CD4-positive, alpha-beta T cell treated with Interleukin-1 beta for 1 hour (primary cell): ENCODE results near the gene HS6ST2.

ENCODE experiments used
- DNase-seq, 2 donors: peaks; one replicate each; pipeline ENCODE4 v3.0.0-alpha.2; 2020 to 2022

HS6ST2 gene

DNA sequence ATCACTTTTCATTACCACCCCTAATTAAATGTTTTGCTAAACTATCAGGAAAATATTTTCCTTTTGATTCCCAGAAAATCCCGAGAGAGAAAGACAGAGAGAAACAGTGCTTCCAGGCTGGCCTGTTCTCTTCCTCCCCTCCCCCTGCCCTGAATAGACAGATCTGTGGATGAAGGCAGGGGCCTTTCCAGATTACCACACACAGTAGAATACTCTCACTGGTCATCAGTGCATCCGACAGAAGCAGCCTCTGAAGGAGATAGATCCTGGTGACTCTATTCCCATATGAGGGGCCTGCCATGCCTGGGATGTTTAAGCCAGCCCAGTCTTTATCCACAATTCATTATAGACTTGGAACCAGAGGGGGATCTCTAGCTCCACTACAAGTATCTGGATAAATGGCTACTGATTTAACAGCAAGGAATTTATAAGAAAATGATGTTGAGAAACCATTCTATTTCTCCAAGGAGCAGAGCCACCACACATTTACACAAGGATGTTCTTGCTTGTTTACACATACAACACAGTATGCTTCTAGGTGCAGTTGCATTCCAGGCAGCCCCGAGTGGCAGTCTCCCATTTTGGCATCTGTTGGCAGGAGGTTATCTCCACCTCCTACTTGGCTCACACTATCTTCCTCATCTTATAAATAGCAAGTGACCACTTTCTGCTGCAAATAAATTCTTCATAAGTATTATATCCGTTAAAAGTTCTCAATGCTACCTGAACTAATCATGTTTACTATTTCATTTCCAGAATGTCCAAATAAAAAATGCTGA is 115.8 kb downstream of the HS6ST2 start:
- no peak for DNase-seq

DNA sequence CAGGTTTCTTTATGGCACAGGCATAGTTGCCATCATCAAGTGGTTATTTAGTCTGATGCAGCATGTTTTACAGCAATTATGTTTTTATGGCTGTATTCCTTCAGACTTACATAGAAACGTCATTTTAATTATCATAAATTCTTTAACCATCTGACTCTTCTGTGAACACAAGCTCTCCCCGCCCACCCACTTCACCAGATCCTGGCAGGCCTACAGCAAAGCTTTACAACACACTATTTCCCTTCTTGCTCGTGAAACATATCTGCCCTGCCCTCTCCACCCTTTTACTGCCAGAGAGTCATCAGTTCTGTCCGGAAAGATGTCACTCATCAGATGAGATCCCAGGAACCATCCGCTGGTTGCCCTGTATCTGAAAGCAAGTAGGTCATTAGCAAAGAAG is 120.5 kb downstream of the HS6ST2 start:
- no peak for DNase-seq

DNA sequence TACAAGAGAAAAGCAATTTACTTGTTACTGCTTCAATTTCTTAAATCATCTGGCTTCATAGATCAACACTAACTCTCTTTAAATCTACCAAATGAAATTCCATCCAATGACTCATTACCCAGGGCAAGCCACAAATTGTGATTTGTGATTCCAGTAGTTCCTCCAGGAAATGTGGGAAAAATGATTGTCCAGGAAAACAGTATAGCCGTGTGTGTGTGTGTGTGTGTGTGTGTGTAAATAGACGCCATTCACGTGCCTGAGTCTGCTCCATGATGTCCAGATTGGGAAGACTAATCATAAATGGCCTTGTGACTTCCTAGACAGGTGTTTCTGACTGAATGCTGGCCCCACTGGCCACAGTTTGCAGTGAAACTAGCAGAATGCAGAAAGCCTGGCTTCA is 121.3 kb downstream of the HS6ST2 start:
- no peak for DNase-seq

DNA sequence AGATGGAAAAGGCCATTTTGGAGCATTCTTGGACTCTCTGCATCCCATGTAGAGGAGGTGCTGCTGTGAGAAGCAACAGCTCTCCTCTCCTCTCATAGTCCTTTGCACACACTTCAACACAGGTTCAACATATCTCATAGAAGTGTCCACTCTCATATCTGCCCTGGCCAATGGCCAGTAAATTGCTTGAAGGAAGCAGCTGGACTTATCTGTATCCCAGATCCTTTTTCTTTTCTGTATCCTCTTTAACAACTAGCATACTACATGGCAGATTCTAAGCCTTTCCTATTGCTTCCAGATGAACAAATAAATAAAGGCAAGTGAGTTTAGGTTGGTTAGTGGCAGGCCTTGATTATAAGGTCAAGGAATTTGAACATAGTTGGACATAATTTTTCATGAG is 122.0 kb downstream of the HS6ST2 start:
- no peak for DNase-seq

DNA sequence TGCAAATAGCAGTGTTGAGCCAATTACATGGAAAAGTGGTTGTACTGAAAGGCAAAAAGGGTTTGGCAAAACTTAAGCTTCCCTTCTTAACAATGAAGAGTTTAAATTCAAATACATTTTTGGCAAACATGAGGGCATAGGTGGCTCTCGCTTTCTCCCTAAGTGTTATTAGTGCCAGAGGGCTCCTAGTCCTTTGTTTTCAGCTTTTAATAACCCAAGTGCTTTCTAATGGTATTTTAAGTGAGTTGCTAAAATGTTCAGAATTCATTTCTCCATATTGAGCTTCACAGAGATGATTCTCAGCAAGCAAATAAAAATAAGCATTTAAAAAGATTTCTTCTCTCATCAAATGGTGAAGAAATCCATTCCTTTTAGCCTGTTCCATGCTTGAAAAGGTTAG is 123.7 kb downstream of the HS6ST2 start:
- no peak for DNase-seq

DNA sequence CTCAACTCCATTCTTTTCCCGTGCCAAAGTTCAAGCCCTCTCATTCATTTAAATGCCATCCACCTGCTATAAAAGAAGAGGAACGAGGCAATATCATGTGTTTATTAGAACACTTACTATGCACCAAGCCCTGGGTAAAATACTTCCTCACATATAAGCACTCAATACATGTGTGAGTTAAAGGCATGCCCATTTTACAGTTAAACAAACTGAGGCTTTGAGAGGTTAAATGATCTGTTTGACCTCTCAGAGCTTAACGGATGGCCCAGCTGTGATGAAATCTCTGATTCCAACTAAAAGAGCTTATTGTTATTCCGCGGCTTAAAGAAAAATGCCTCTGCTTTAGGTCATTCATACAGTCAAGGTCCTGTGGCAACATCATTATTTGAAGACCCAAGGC is 124.3 kb downstream of the HS6ST2 start:
- DNase-seq, result no peak

DNA sequence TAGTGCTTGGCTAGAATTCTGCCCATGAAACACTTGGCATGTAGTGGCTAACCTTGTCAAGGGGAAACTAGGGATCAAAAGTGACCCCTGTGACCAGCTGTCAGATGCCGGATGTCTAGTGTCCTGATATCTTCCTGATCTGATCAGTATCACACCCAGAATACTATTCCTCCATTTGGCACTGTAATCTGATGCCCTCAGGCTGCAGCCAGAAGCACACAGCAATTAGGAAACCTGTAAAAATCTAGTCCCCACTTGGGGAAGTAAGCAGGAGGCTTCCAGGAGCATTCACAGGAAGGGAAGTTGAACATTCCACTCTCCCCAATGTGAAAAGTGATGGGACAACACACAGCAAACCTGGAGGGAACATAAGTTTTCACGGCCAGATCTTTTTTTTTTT is 125.1 kb downstream of the HS6ST2 start:
- no peak for DNase-seq

DNA sequence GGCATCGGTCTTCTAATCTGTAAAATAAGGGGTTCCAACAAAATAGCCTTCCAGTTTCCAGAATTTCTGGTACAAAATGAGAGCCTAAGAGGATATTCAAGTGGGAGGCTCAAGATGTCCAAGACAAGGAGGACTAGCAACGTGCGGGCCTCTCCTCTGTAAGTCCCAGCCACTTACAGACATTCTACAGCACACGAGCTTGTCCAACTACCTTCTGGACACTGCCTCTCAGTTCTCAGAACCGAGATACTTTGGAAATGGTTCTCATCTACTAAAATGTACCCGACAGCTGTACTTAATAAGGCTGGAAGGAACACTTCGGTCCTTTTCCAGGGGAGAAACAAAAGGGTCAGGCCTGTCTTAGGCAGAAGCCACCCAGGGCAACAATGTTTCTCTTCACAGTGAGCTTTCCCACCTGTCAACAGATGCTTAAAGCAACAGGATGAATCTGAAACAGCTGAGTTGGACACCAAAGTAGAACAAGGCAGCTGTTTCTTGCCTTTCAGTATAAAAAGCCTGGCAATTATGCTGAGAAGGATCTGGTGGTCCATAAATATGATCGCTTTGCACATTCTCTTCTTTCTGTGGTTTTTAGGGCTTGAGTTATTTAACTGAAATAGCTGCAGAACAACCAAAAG is 127.0 kb downstream of the HS6ST2 start:
- DNase-seq, result no peak

DNA sequence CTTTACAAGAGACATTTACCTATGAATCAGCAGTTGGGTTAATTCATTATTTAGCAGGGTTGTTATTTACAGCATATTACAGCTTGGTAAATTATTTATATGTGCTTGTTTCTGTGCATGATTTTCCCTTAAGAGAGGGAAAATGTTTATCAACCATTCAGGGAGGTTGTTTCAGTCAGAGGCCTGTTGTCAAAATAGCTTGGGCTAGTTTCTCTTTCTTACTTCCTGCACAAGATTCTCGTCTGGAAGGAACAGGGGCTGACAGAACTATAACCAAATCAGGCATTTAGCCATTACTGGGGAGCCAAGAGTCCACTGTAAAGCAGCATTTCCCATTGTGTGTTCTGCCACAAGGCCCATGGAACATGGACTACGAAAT is 135.8 kb downstream of the HS6ST2 start:
- no peak for DNase-seq

DNA sequence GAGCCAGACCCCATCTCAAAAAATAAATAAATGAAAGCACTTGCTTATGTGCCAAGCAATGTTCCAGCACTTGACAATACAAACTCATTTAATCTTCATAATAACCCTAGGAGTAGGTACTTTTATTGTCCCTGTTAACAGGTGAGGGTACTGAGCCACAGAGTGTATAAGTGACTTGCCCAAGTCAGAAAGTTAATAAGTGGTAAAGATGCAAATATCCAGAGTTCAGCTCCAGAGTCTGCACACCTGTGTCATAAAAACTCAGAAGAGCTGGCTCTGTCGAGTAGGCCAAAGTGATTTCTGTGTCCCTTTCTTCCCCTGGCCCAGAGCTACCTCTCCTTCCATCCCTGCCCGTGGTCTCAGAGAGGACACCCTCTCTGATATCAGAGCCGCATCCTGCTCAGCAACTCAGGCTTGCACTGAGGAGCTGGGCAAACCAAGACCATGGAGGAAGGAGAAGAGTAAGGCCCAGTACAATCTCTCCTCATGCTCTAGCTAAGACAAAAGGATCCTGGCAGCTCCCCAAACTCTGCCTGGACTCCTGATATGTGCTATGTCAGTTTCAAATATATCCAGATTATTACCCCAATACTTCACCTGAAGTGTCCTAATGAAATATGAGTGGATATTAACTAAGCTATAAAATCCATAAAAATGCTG is 136.3 kb downstream of the HS6ST2 start:
- no peak for DNase-seq

DNA sequence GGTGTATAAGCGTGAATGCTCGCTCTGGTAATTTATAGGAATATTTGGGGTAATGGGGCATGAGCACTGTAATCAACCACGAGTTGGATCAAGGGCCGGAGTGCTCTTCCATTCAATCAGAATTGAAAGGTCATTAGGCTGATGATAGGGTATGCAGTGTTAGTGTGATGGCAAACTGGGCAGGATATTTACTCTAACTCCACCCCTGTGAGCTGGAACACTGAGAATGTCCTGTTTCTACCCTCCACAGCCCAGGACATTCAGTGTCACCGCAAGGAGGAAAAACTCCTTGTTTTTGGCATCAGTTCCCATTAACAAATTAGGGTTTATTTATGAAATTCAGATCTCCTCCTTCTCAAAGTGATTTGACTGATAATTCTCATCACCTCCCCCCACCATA is 137.8 kb downstream of the HS6ST2 start:
- DNase-seq, result no peak

DNA sequence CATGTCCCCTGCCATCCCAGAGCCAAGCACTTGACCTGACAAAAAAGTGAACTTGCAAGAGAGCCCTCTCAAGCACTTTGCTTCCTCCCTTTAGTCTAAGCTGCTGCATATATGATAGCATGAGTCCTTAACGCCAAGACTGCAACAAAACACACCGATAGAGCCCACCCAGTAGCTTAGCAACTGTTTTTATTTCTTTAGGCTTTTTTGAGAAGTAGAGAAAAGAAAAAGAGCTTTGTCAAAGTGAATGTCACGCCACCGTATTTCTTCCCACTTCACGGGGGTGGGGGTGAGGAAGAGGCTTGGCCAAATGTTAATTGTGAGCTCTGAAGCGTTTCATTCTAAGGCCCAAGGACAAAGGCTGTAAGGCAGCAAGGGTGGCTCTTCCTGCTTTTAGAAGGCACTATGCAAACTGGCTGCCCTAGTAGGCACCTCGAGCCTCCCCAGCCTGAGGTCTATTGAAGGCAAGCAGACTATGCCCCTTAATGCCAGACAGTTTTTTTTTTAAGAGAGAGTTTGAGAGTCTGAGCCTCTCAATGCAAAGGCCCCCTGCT is 138.6 kb downstream of the HS6ST2 start:
- DNase-seq, result no peak

DNA sequence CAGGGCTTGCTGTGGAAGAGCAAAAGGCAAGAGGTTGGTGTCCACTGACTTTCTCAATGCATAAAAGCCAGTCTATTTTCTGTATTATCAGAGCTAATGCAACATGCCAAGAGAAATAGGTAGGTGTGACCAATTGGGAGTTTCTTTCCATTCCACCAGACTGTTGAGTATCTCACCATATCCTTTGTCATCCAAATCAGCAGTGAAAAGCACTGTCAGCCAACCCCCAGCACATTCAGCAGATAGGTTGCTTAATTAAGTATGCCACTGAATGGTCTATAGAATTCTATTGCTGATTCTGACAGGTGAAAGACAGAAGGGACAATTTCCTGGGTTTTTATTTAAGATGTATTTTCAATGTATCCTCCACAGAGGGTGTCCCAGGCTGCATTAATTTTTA is 139.8 kb downstream of the HS6ST2 start:
- DNase-seq, result no peak

DNA sequence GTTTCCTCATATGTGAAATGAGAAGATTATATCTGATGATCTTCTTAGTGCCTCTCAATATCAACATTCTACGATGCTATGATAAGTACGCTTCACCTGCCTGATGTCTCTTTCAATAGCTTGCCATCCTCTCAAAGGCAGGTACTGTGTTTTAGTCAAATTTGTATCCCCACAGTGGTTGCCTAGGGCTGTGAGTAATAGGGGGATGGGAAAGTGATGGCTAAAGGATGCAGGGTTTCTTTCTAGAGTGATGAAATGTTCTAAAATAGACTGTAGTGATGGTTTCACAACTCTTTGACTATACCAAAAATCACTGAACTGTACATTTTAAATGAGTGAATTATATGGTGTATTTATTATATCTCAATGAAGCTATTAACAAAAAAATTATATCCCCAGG is 142.8 kb downstream of the HS6ST2 start:
- no peak for DNase-seq

DNA sequence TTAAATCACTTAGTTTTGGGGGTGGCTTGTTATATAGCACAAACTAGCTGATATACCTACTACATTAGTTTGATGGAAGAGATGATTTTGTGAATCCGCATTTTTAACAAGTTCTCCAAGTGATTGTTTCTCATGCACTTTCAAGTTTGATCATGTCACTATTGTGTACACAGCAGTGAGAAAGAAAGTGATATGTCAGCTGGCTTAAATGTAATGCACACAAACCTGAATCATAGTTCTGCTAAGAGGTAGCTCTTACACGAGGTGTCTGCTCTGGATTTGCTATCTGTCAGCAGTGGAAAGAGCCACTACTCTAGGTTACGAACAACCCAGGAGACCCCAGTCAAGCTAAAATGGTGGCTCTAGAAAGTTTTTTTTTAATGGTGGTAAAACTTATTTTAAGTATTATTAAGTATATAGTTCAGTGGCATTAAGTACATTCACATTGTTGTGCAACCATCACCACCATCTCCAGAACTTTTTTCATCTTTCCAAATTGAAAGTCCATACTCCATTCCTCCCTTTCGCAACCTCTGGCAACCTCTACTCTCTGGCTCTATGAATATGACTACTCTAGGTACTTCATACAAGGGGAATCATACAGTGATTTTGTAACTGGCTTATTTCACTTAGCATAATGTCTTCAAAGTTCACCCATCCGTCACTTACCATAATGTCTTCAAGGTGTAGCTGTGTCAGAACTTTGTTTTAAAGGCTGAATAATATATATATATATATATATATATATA is 147.3 kb downstream of the HS6ST2 start:
- no peak for DNase-seq

DNA sequence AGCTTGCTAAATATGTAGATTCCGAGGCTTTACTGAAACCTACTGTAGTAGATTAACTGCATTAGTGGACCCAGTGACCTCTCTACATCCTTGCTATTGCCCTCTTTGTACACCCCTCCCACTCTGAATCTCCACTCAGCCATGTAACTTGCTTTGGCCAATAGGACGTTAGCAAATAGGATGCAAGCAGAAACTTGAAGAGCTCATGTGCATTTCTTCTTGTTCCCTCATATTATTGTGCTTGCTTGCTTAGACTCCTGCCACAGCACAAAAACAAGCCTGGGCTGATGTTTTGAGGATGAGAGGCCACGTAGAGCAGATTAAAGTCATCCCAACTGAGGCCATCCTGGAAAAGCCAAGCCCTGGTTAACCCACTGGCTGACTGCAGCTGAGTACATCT is 147.9 kb downstream of the HS6ST2 start:
- no peak for DNase-seq

DNA sequence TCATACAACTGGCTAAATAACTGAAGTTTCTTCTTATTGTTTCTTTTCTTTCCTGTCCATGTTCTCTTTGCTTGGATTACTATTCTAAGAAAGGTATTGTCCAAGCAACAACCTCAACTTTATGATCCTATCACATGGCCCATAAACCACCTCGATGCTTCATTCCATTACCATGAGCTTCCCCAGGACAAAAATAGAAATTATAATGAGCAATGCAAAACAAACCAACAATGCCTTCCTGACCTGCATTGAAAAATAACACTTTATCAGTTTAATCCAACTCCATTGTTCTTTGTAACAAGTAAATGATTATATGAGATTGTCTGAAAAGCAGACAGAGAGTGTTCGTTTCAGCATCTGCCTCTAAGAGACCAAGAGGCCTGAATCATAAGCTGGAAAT is 148.8 kb downstream of the HS6ST2 start:
- DNase-seq, result no peak

DNA sequence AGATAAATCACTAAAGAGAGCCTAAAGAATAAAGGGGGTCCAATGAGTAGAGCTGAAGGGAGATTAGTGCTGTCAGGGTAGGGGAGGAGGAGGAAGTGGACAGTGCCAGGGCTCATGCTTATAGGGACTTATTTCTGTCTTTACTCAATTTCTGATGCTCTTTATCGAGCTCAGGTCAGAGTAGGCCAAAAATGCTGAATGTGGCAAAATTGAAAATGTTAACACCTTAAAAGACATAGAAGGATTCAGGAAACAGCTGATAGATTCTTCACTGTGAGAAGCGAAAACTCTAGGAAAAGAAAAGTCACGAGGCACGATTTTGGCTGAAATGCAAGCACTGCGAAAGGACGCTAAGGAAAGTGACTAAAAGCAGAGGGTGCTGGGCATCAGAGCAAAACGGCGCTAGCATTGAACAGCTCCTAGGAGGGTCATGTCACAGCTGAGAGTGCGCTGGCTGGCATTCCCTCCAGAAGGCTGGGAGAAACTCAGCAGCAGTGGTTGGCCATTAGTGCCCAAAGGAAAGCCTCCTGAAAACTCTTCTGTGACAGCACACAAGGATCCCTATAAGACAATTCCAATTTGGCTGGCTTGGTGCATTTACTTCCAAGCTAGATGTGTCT is 150.9 kb downstream of the HS6ST2 start:
- DNase-seq, result no peak

DNA sequence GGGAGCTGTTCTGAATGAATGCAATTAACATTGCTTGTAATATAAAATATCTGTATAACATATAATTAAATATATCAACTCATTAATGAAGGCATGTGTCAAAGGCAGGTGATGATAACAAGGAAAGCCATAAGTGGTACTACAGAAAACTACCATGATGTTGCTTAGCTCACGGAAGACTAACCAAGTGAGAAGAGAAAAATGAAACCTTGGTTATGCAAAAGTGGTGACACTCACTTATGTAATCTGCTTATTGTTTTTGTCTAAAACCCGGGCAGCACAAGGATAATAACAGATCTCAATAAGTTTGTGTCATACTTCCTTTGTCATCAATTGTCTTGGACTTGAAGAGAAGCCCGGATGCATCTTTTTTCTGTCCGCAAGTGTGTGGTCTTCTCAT is 156.4 kb downstream of the HS6ST2 start:
- DNase-seq, result no peak

DNA sequence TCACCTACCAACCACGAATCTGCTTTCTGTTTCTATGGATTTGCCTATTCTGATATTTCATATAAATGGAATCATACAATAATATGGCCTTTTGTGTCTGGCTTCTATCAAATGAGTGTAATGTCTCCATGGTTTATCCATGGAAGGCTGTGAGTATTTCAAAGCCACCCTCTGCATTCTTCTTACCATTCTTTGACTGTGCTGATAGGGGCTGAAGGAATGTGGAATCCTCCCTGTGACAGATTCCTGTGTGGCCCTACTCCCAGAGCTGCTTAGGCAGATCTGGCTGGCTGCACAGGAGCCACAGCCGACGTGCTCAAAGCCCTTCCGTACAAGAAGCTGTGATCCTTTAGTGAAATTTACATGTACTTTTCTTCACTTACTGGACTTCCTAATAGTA is 163.2 kb downstream of the HS6ST2 start:
- no peak for DNase-seq

DNA sequence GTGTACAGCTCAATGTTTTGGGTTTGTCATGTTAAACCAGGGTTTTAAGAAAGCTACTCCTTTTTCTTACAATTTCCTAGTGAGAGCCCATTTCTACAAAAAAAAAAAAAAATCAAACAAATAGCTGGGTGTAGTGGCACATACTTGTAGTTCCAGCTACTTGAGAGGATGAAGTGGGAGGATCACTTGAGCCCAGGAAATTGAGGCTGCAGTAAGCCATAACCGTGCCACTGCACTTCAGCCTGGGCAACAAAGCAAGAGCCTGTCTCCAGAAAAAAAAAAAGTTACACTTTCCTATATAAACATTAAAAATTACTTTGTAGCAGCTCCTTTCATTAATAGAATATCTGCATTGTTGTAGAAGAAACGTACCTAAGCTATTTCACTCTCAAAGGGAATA is 166.7 kb downstream of the HS6ST2 start:
- DNase-seq, result no peak

DNA sequence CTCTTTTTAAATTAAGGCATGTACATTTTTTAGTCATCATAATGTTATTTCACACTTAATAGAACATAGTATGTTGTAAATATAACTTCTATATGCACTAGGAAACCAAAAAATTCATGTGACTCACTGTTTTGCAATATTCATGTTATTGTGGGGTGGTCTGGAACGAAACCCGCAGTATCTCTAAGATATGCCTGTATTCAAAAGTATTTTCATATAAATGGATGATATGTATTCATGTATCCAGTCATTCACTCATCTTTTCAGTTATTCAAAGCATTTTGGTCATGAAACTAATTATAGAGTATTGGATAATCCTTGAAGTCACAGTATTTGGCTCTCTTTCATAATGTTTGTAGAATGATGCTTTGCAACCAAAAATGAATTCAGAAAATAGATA is 168.1 kb downstream of the HS6ST2 start:
- no peak for DNase-seq

DNA sequence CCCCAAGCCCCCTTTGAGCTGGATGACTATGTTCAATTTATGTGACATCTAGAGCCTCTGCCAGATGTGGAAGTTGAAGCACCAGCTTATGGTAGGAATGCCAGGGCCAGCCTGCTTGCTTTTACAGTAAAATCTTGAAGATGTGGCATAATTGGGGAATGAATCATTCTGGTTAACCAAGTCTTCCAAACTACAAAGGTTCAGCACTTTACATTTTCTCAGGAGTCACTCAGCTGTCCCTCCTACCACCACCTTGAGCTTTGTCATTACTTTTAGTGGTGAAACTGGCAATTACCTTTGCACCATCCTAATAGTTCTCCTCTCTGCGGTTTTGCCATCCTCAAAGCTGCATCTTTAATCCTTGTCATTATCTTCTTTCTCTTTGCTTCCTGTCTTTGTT is 172.2 kb downstream of the HS6ST2 start:
- no peak for DNase-seq
